Stimulated activated naive CD8-positive, alpha-beta T cell treated with anti-CD3 and anti-CD28 coated beads, Interleukin-15, Interleukin-2, amounts not matched to agents 100 ng/mL and 50 ng/mL, for 24 hours (primary cell): ENCODE data around the gene KMO.

Experiments
- H3K27ac Mint-ChIP-seq: one replicate; pipeline ENCODE4 v1.8.0; 2021; ENCODE audit warnings: mild to moderate bottlenecking, mixed read lengths
- H3K27me3 Mint-ChIP-seq: one replicate; pipeline ENCODE4 v1.8.0; 2021; ENCODE audit warnings: mixed read lengths
- H3K36me3 Mint-ChIP-seq: one replicate; pipeline ENCODE4 v1.8.0; 2021; ENCODE audit warnings: low read depth, mixed read lengths
- H3K4me1 Mint-ChIP-seq: one replicate; pipeline ENCODE4 v1.8.0; 2021; ENCODE audit warnings: low read depth, mixed read lengths
- H3K4me3 Mint-ChIP-seq: one replicate; pipeline ENCODE4 v1.8.0; 2021; ENCODE audit warnings: mild to moderate bottlenecking, mixed read lengths
- H3K9me3 Mint-ChIP-seq: one replicate; pipeline ENCODE4 v1.8.0; 2021; ENCODE audit warnings: mixed read lengths

The KMO gene

DNA sequence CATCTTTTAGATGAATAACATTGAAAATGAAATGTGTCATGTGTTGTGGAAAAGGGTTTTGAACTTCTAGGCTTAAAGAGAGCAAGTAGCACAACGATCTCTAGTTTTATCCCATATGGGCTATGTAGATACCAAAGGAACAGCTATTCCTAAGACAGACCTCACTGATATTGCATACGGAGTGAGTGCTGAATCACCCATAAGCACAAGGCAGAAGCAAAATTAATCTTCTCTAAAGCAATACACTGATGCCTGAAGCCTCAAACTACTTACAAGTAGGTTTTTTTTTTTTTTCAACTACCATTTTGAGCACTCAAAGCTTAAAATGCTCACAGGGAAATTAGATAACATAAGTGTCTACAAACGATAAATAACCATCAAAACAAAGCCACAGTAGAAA lies 5.0 kb upstream of the KMO start:
- no peaks in the 10 kb centered on the region for H3K36me3 Mint-ChIP-seq
- H3K27ac Mint-ChIP-seq: no peak overlapping the region
- no peak overlapping the region for H3K4me3 Mint-ChIP-seq
- peaks cover 21% of the 10 kb centered on the region for H3K27me3 Mint-ChIP-seq
- peaks cover 13% of the 10 kb centered on the region for H3K4me1 Mint-ChIP-seq
- H3K9me3 Mint-ChIP-seq: no peaks in the 10 kb centered on the region

DNA sequence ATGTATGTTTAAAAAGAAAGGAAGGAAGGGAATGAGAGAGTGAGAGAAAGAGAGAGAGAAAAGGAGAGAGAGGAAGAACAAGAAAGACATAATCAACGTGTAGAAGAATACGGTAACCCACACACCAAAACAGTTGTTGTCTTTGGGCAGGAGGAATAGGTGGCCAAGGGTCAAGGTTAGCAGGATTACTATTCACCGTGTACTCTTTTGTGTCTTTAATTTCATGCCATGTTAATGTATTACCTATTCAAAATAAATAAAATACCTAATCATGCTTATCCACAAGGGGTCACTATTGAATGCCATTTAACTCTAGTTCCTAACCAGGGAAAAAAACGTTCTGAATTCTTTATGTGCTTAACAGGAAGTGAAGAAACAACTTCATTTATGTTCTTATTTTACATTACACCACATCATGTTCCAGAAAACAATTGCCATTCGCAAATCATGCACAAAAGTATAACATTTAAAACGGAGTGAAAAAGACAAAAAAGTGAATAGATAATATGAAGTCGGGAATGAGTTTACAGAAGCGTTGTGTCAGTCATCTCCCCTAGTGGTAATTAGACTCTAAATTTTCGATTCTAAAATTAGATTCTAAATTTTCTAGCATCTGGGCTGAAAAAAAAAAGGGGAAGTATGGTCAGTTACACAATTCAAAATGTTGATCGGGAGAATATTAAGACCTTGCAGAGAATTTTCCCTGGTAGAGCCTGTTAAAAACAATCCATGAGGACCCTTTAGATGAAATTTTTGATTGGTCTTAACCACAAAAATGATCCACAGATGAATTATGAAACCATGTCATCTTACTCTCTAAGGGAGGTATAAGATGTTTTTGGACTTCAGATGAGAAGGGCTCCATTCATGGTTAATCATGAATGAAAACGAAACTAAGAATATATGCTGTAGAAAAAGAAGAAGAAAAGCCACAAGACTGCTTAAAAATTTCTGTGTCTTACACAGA lies 700 bp upstream of the KMO start:
- Mint-ChIP-seq H3K4me3 (peak overlapping the region; percentile 90), H3K4me1 (peaks cover 33% of the 10 kb centered on the region), H3K27me3 (no peaks in the 10 kb centered on the region), H3K27ac (peak overlapping the region; percentile 91), H3K36me3 (no peaks in the 10 kb centered on the region), H3K9me3 (no peaks in the 10 kb centered on the region)

DNA sequence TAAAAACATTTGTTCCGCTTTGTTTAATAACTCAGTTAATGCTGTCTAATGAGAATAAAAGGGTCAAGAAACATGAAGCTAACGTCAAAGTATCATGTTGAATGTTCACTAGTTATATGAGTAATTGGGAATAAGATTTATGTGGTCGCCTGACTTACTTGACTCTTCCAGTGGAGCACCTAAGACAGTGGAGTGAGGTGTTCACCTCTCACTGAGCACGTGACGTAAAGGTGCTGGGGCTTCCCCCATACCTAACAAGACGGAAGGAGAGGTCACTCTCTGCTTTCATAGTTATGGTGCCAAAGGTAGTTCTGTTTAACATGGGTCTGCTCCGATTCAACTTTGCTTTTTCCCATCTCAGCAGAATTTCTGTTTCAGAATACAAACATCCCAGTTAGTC lies 686 bp downstream of the KMO start:
- peaks cover 44% of the 10 kb centered on the region for H3K4me1 Mint-ChIP-seq
- no peaks in the 10 kb centered on the region for H3K27me3 Mint-ChIP-seq
- H3K27ac Mint-ChIP-seq: peak overlapping the region; percentile 56
- H3K4me3 Mint-ChIP-seq: peak overlapping the region; percentile 64
- no peaks in the 10 kb centered on the region for H3K9me3 Mint-ChIP-seq
- H3K36me3 Mint-ChIP-seq: no peaks in the 10 kb centered on the region

DNA sequence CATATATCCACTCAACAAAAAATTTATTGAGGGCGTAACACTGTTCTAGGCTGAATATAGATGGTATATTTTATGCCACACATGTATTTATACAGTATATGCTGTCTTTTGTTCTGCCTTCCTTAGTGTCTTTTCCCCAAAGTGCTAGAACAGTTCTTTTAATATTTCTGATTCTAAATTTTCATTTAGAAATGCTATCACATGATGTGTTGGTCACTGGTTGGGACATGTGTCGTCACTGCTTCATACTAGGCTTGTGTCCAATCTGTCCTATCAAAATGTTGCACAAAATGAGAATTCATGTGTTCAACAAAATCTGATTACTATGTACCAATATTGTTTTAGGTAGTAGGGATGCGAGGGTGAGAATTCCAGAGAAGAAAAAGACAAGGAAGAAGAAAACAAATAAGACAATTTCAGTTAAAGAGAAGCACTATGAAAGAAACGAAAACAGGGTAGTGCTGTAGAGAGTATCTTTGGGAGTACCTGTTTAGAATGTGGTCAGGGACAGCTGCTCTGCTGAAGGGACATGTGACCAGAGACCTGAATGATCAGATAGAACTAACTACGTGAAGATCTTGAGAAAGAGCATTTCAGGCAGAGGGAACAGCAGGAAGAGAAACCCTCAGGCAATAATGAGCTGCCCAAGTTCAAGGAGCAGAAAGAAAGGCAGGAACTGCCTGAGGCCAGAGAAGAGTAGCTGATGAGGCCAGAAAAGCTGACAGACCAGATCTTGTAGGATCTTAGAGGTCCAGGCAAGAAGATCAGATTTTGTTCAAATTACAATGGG lies 1.3 kb downstream of the KMO start:
- H3K36me3 Mint-ChIP-seq: no peaks in the 10 kb centered on the region
- H3K4me3 Mint-ChIP-seq: peak overlapping the region; percentile 64
- no peaks in the 10 kb centered on the region for H3K27me3 Mint-ChIP-seq
- no peaks in the 10 kb centered on the region for H3K9me3 Mint-ChIP-seq
- peak overlapping the region; percentile 14 for H3K27ac Mint-ChIP-seq
- H3K4me1 Mint-ChIP-seq: peaks cover 44% of the 10 kb centered on the region

DNA sequence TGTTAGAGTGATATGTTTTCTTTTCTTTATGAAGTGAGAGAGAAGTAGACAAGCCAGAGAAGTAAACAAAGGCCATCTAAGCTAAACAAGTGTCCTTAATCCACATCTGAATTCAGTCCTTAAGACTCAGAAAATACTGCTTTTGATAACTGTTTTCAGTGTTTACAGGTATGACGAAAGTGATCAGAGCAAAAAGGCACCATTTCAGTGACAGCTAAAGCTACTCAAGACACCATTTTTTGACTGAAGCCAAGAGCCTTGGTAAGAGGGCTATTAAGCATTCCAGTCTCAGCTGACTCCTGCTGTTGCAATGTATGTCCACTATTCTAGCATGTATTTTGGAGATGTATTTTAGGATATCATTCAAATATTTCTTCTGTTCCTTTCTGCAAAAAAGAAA lies 4.1 kb downstream of the KMO start:
- no peaks in the 10 kb centered on the region for H3K9me3 Mint-ChIP-seq
- H3K36me3 Mint-ChIP-seq: no peaks in the 10 kb centered on the region
- peaks cover 39% of the 10 kb centered on the region for H3K4me1 Mint-ChIP-seq
- H3K27ac Mint-ChIP-seq: no peak overlapping the region
- H3K4me3 Mint-ChIP-seq: no peak overlapping the region
- H3K27me3 Mint-ChIP-seq: peaks cover 4% of the 10 kb centered on the region

DNA sequence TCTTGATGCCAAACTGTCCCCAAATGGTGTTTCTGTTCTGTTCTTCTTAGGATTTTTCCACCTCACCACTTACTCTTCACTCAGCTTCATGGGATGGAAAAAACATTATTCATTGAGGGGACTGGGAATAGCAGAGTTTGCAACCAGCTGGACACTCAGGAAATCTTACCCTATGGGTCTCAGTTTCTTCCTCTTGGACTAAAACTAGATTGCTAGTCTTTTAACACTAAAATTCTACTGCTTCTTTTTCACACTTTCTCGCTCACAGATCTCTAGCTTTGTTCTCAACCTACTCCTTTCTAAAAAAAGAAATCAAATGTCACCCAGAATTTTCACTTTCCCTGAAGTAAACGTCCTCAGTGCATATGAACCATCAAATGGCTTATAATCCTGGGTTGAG lies 4.8 kb downstream of the KMO start:
- Mint-ChIP-seq H3K36me3 (no peaks in the 10 kb centered on the region), H3K27me3 (peaks cover 4% of the 10 kb centered on the region), H3K4me1 (peaks cover 33% of the 10 kb centered on the region), H3K9me3 (no peaks in the 10 kb centered on the region), H3K4me3 (no peak overlapping the region), H3K27ac (no peak overlapping the region)

DNA sequence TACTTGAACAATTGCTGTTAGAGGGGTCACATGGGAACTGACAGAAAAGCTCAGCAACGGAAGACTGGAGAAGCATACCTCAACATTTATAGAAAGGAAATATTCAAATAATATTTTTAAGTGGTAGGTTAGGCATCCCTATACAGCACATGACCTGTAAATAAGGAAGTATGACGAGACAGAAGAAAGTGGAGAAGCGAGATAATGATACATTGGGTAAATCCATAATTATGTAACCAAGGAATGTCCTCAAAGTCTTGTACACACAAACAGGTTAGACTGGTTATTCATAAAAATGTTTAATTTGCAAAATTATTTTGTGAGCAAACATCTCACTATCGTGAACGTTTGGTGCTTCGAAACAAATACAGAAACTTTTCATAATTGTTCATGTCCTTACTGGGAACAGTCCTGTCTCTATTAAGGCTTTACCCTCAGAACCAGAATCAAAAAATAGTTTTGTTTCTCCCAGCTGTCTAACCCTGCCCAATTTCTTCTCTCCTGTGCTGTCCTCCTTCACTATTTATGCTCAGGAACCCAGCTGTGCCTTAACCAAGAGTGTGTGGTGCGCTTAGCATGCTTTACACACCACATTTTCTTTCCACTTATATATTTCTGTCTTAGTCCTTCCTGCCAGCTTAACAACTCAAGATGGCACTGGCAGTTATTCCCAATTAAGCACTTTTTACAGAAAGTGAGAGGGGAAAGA lies 10.2 kb downstream of the KMO start:
- Mint-ChIP-seq H3K27me3 (peaks cover 4% of the 10 kb centered on the region), H3K36me3 (no peaks in the 10 kb centered on the region), H3K27ac (no peak overlapping the region), H3K4me1 (peaks cover 2% of the 10 kb centered on the region), H3K9me3 (no peaks in the 10 kb centered on the region), H3K4me3 (no peak overlapping the region)

DNA sequence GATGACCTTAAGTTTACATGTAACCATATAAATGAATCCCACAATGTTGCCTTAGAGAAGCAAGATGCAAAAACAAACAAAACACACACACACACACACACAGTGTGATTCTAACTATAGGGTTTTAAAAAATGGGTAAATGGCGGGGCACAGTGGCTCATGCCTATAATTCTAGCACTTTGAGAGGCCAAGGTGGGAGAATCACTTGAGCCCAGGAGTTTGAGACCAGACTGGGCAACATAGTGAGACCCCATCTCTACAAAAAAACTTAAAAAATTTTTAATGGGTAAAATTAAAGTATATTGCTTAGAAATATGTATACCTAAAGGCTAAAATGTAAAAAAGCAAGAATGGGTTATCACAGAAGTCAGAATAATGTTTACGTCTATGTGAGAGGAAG lies 15.8 kb downstream of the KMO start:
- Mint-ChIP-seq H3K27ac (no peak overlapping the region), H3K27me3 (no peaks in the 10 kb centered on the region), H3K4me1 (peaks cover 27% of the 10 kb centered on the region), H3K9me3 (no peaks in the 10 kb centered on the region), H3K36me3 (no peaks in the 10 kb centered on the region), H3K4me3 (no peak overlapping the region)

DNA sequence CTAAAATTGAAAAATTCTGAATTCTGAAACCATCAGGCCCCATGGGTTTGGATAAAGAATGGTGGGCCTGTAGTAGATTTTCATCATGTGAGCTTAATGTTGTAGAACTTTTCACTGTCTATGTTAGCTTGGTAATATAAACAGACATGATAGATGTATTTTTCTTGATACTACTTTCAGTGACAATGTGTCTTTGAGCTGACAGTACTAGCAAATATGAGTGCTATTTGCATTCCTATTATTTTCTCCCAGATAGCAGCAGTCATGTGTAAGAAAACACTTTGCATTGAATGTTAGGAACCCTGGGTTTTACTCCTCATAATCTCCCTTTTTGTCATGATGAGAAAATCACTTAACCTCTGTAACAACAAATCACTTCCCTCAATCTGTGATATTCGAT lies 18.1 kb downstream of the KMO start:
- Mint-ChIP-seq H3K36me3 (no peaks in the 10 kb centered on the region), H3K4me1 (peaks cover 27% of the 10 kb centered on the region), H3K4me3 (no peak overlapping the region), H3K9me3 (no peaks in the 10 kb centered on the region), H3K27me3 (no peaks in the 10 kb centered on the region), H3K27ac (no peak overlapping the region)

DNA sequence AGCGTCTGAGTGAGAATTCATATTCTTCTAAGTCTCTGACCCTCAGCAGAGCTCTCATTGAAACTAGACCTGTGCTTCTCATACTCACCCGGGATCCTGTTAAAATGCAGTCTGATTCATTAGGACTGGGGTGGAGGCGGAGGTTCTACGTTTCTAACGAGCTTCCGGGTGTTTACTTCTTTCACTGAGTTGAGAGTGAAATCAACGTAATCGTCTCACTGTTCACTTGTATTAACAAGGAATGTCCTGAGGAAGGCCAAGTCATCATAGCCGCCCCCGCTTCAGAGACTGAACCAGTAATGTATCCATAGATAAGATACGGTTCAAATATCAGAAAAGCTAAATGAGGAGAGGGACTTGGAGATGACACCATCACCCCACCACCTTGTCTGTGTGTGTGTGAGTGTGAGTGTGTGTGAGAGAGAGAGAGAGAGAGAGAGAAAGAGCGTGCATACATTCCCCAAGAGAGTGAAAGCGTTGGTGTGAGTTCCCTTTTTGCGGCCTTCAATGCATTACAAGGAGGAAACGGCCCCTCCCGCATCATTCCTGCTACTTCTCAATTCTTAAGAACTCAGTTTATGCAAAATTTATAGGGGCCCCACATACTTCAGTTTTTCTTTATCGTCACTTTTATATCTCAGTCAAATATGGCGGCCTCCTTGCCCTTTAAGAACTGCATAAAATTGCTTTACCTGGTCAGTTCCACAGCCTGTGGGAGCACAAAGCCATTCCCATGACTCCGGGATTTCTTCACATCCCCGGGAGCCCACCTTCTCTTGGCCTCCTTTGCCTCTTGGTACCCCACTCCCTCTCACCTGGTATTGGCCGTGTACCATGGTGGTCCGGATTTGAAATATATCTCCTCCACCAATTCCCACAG lies 19.8 kb downstream of the KMO start:
- Mint-ChIP-seq H3K27me3 (no peaks in the 10 kb centered on the region), H3K4me3 (peak overlapping the region; percentile 82)

DNA sequence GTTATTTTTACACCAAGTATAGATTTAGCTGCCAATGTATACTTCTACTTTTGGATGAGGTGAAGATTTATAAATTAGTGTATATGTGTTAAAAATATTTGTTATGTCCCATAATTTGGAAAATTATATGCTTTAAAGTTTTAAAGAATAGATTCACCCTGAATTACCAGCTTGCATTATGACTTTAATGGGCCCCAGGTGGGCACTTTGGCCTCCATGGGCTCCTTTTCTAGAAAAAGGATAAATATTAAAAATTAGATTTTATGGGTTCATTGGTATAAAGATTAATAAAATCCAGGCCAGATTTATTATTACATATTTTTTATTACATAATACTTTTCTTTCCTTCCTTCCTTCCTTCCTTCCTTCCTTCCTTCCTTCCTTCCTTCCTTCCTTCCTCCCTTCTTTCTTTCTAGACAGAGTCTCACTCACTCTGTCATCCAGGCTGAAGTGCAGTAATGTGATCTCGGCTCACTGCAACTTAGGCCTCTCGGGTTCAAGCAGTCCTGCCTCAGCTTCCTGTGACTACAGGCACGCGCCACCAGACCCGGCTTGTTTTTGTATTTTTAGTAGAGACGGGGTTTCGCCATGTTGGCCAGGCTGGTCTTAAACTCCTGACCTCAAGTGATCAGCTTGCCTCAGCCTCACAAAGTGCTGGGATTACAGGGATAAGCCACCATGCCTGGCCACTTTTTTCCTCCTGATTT lies 21.9 kb downstream of the KMO start:
- Mint-ChIP-seq H3K4me3 (no peak overlapping the region), H3K4me1 (peaks cover 27% of the 10 kb centered on the region)

More for the DNA sequence above, 19.8 kb downstream of the KMO start:
- H3K4me1 Mint-ChIP-seq: peaks cover 27% of the 10 kb centered on the region
- peak overlapping the region; percentile 99 for H3K27ac Mint-ChIP-seq
- no peaks in the 10 kb centered on the region for H3K9me3 Mint-ChIP-seq
- no peaks in the 10 kb centered on the region for H3K36me3 Mint-ChIP-seq

DNA sequence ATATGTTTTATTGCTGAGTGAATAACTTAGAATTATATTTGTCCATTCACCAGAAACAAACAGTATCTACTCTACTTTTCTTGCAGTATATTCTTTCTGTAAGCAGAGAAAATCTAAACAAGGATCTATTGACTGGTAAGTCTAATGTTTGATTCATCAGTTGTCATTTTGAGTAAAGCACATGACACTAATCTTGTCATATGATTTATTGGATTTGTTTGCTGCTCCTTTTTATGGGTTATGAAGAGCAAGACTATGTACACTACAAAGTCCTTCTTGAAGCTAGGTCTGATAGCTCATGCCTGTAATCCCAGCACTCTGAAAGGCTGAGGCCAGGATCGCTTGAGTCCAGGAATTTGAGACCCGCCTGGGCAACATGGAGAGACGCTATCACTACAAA lies 23.3 kb downstream of the KMO start:
- no peaks in the 10 kb centered on the region for H3K27me3 Mint-ChIP-seq
- peaks cover 24% of the 10 kb centered on the region for H3K4me1 Mint-ChIP-seq
- H3K36me3 Mint-ChIP-seq: no peaks in the 10 kb centered on the region
- no peak overlapping the region for H3K4me3 Mint-ChIP-seq
- no peak overlapping the region for H3K27ac Mint-ChIP-seq
- no peaks in the 10 kb centered on the region for H3K9me3 Mint-ChIP-seq

More for the DNA sequence above, 21.9 kb downstream of the KMO start:
- Mint-ChIP-seq H3K36me3 (no peaks in the 10 kb centered on the region), H3K9me3 (no peaks in the 10 kb centered on the region), H3K27ac (no peak overlapping the region), H3K27me3 (no peaks in the 10 kb centered on the region)

DNA sequence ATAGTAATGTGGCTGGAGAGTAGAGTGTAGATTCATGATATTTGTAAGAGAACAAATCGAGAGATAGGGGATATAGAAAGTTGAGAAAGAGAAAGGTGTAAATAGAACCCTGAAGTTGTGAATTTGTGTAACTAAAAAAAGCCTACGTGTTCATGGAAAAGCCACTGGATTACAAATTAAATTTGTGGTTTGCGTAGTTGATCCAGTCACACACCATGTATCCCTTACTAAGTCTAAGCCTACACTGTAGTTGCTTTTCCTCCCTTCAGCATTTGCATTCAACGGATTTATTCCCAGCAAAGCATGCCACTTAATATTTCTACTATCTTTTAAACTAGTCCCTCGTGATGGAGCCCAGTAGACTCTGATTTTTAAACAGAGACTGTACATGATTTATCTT lies 24.9 kb downstream of the KMO start:
- no peaks in the 10 kb centered on the region for H3K27me3 Mint-ChIP-seq
- no peaks in the 10 kb centered on the region for H3K36me3 Mint-ChIP-seq
- no peak overlapping the region for H3K27ac Mint-ChIP-seq
- no peaks in the 10 kb centered on the region for H3K9me3 Mint-ChIP-seq
- H3K4me1 Mint-ChIP-seq: peaks cover 9% of the 10 kb centered on the region
- no peak overlapping the region for H3K4me3 Mint-ChIP-seq
